SK-N-MC (cell line): Measurements from ENCODE around the gene PPP1R1B.

Experiments
- EZH2 ChIP-seq: fragments of 200-600 bp; sonication (generic); IDR thresholded peaks from one replicate; pipeline ENCODE4 v1.6.1; 2017; ENCODE audit warnings: antibody characterized with exemption
- FOXP2 ChIP-seq: optimal IDR thresholded peaks from 2 replicates; pipeline ENCODE3; 2011; ENCODE audit warnings: mild to moderate bottlenecking, moderate library complexity; ENCODE audit not compliant: insufficient read depth; ENCODE audit errors: extremely low read length, control extremely low read depth
- POLR2AphosphoS5 ChIP-seq: IDR thresholded peaks from 2 replicates; pipeline ENCODE4 v1.6.1; 2012; ENCODE audit warnings: mild to moderate bottlenecking, low read depth, low read length, borderline replicate concordance

DNA sequence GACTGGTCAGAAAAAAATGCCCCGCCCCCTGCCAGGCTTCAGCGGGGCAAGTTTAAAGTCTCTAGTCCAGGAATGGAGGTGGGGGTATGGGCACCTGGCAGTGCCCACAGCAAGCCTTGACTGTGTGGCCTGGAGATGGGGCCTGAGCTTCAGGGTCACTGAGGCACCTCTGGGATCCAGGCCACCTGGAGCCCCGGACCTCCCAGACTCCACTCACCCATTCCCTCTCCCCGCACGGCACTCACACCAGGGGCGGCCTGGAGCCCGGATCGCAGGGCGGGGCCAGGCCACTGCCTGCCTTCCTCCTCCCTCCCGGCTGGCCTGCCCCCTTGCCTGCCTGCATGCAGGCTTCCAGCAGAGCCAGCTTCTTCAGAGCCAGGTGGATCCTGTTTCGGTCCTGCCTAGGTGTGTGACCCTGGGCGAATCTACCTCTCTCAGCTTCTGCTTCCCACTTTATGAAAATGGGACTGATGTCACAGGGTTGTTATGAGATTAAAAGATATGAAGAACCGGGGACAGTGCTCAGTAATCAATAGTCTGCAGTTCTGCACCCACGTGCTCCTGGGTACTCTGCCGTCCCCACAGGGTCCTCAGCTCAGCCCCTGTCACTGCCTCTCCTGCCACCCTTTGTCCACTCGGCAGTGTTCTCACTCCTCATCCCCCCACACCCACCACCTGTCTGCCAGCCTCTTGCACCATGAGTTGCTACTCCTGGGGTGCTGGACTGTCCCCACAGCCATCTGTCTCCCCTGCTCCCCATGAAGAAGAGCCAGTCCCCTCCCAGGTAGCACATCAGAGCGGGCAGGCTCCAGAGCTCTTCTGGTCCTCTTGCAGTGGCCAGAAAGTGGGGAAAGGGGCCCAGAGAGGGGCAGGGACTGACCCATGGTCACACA lies 37.2 kb downstream of the PPP1R1B start:
- TF ChIP-seq EZH2: no peak
- TF ChIP-seq POLR2AphosphoS5: no peak
- no peak for TF ChIP-seq FOXP2
